Stimulated activated CD8-positive, alpha-beta memory T cell treated with anti-CD3 and anti-CD28 coated beads, Interleukin-7, amount 100 ng/mL, for 24 hours (primary cell): ENCODE results near the gene SORCS1.

Source experiments
- DNase-seq: peaks from one replicate; pipeline ENCODE4 v3.0.0-alpha.2; 2020; ENCODE audit warnings: low read depth

SORCS1 gene

DNA sequence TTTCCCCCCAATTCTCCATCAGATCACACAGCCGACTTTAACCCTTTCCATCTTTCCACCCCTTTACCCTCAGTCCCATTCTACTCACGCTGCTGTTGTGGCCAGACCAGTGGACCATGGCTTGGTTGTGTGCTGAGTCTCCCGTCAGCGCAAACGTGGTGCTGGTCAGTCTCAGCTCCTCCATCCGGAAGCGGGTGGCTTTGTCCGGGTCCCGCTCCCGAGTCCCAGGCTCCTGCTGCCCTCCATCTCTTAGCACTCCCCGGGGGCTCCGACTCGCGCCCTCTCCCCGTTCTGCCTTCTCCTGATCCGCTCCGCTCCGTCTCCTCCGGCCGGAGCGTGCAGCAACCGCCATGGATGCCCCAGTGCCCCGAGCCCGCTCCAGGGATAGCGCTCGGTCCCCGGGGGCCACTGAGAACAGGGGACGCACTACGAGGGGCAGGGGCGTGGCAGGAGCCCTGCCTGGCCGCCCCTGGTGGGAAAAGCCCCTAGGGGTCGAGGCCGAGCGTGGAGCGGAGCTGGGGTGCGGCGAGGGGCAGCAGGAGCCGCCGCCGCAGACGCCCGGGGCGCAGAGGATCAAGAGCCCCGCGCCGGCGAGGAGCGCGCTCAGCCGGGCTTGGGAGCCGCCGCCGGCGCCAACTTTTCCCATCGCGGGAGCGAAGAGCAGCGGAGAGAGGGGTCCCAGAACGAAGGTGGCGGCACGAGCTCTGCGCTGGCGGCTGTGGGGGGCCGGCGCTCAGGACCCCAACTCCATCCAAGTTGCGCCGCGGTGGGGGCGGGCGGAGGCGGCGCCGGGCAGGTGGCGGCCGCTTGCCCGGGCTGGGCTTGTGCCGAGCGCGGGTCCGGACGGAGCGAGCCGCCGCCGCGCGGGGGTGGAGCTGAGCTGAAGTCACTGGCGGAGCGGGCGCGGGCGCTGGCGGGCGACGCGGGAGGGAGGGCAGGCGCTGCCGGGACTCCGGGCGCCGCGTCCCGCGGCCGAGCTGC is at the start of gene SORCS1:
Gene SORCS1 (minus strand): TSS at position 826 of the 981 bp plus-strand sequence.
- DNase-seq = no peak

- no peak for DNase-seq
Observed at GRCh38 chr10:107214261-107214660, 49.8 kb upstream of the SORCS1 start.

DNA sequence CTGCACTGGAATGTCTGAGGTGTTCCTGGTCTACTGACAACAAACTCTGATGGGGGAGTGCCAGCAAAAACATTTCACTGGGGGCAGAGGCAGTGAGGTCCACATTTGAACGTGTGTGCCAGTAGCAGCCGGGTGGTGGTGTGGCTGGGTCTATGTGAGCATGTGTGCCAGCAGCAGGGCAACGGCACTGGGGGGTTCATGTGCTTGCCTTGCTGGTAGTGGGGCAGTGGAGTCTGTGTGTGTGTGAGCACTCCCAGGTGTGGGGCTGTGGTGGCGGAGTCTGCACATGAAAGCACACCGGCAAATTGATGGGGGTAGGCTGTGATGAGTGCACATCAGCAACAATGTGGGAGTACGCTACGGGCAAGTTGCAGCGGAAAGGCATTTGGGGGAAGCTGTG is 49.4 kb upstream of the SORCS1 start:
- no peak for DNase-seq

- DNase-seq = no peak
Observed at GRCh38 chr10:107206833-107207232, 42.3 kb upstream of the SORCS1 start.

GRCh38 chr10:107169516-107169915 is 5.0 kb upstream of the SORCS1 start:
- DNase-seq = no peak

DNA sequence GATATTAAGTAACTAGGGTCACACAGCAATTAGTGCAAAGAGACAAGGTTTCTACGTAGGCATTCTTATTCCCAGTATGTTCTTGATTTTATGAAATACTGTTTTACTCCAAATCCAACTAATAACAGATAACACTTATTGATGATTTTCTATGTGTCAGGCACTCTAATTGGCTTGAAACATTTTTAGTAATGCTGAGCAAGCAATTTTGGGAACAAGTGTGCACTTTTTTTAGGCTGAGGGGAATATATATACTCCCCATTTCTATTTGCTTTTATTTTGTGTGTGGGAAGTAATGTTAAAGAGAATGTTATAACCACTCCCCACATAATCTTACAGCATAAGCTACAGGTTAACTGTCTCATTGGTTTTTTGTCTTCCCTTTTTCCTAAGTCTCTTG is 4.2 kb upstream of the SORCS1 start:
- DNase-seq = no peak

- no peak for DNase-seq
Observed at GRCh38 chr10:107166403-107166802, 1.9 kb upstream of the SORCS1 start.

DNA sequence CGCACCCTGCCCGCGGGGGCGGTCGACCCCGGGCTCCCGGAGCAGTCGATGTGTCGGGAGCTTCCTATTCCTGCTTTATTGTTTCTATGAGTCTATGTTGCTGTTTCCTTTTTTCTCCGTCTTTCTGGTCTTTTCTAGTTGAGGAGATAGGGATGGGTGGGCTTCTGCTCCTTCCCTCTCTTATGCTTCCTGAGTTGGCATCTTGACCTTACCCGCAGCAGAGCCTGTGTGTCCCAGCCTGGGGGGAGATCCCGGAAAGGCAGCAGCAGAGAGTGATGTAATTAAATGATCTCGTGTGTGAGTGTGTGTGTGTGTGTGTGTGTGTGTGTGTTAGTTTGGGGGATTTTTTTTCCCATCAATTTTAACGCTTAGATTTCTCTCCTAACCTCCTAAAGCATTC is 486 bp upstream of the SORCS1 start:
- DNase-seq = no peak

GRCh38 chr10:107163076-107163855 is 1.2 kb downstream of the SORCS1 start:
- DNase-seq = no peak

GRCh38 chr10:107160866-107161265 is 3.6 kb downstream of the SORCS1 start:
- DNase-seq = no peak

GRCh38 chr10:107159871-107160270 is 4.6 kb downstream of the SORCS1 start:
- DNase-seq = no peak

DNA sequence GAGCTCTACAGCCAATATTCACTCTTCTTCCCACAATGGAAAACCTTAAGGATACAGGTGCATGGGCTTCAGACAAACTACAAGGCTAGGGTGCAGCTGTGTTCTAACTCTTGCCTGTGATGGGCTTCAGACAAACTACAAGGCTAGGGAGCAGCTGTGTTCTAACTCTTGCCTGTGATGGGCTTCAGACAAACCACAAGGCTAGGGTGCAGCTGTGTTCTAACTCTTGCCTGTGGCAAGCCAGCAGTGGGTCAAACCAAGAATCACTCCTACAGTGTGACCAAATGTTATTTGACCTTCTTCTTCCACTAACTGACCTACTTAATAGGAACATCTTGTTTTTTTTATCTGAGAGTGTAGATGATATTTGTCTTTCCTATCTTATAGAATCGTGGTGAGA is 7.4 kb downstream of the SORCS1 start:
- no peak for DNase-seq

DNA sequence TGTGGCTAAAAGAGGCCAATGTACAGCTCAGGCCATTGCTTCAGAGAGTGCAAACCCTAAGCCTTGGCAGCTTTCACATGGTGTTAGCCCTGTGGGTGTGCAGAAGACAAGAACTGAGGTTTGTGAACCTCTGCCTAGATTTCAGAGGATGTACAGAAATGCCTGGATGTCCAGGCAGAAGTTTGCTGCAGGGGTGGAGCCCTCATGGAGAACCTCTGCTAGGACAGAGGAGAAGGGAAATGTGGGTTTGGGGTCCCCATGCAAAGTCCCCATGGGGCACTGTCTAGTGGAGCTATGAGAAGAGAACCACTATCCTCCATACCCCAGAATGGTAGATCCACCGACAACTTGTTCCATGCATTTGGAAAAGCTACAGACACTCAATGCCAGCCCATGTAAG is 12.4 kb downstream of the SORCS1 start:
- no peak for DNase-seq

- no peak for DNase-seq
Observed at GRCh38 chr10:107148906-107149305, 15.6 kb downstream of the SORCS1 start.

DNA sequence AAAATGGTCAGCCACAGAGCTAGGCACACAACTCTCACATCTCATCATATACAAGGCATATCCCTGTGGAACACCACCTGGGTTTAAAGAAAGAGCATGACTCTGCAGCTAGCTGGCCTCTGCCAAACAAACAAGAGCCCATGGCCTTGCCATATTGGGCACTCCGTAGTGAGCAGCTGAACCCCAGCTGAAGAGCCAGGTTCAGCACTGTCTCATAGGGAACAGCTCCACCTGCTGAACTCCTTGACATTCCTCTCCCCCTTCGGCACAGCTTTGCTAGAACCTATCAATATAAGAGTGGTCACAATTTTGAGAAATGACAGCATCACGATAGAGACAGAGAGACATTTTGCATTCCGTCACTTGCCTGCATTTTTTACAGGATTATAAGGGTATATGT is 20.0 kb downstream of the SORCS1 start:
- DNase-seq = no peak

DNA sequence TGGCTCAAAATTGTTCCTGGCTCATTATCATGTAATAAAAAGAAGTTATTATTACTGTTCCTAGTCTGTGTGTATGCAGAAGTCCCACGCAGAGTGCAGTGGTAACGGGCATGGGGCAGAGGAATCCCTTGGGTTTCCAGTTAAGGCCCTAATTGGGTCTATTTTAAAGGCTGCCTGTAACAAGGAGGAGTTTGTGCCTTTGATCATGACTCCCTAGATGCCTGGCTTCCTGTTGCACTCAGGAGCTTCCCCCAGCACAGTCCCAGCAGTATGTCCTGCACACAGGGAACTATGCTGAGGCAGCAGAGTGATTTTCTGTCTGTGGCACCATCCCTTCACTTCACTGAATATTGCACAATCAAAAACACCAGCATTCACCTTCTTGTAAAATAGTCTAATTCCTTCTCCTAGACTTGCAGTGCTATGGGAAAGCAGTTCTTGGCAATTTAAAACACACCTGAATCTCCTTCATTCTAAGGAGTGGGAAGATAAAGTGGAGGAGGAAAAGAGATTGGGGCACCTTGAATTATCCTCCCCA is 22.9 kb downstream of the SORCS1 start:
- no peak for DNase-seq

DNA sequence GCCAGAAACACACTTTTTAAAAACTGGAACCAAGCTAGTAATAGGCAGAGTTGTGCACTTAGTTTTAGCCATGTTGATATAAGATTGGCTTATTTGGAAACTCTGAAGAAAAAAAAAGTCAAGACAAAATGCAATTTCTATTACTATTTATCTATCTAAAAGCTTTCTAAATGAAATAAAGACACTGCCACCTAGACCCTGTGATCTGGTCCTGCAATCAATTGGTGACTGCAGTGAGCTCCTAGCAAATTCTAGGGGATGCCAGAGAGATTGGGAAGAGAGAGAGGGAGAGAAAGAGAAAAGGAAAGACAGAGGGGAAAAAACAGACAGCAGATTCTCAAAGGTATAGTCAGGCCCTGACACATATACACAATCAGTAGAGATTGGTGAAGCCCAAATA is 25.3 kb downstream of the SORCS1 start:
- DNase-seq = no peak

GRCh38 chr10:107133656-107134055 is 30.9 kb downstream of the SORCS1 start:
- no peak for DNase-seq

DNA sequence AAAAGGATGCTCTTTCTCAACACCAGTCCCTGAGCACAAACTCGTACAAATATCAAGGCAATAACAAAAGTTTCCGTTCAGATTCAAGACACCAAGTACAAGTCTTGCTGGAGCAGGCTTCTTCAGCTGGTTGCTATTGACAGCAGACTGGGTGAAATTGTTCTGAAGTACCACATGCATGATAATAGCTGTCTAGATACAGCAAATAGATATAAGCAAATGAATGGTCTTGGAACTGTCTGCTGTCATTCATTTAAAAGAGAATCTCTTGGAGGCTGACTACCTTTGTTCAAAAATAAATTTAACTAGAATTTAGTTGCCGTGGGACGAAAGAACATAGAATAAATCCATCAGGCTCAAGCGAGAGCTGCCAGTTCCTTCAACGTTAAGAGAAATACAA is 35.5 kb downstream of the SORCS1 start:
- no peak for DNase-seq

DNA sequence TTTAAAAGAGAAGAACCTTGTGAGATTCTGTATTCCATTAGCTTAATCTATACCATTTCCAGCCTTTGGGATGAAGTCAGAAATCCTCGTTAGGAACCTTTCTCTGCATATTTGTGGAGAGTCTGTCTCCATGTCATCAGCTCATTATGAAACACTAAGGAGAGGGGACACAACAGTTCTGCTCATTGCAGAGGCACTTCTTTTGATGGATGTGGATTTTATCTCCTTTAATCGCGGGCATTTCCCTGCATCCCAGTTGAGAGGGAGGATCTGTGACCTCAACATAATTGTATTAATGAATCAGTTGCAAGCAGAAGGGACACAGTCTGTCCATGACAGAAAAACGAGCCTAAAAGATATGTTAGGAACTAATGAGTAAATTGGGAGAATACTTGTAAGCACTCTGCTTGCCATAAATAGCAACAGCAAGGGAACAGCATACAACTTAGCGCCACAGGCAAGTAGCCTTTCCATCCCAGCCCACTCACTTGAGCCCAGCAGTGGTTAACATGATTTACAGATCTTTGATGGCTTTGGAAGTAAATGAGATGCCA is 37.9 kb downstream of the SORCS1 start:
- no peak for DNase-seq

GRCh38 chr10:107122703-107123102 is 41.8 kb downstream of the SORCS1 start:
- DNase-seq = no peak

- no peak for DNase-seq
Observed at GRCh38 chr10:107118866-107119265, 45.6 kb downstream of the SORCS1 start.
